Measurements from ENCODE around the gene TEX14. TPM values are rescaled to one million over a fixed set of nuclear protein-coding genes. Genes with fewer than 3 reads are reported as not detected.
A peak's percentile ranks its signal among the peaks of the same experiment; 100 is the strongest.

The TEX14 gene
- total RNA-seq, 6 experiments from 2014 or later = 0.04 to 0.12 (median 0.09) TPM; not detected in 3

DNA sequence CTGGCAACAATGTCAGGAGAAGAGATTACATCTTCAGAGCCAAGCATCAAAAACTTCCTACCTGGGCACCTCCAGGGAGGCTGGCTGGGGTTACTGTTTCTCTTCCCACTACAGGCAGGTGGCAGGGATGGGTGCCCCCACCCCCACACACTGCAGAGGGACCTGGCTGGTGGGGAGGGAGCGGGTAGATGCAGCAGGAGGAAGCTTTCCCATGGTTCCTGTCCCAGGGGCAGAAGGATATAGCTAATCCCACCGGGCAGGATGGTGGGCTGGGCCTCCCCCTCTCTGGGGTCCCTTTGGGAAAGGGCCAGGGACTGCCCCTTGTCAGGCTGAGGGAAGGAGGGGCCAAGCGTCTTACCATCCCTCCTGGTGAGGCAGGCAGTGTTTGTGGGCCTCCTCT, 160.7 kb downstream of the TEX14 start:
- intact Hi-C loops (cut with DNase I) = no loop called here
- no peak for DNase-seq

DNA sequence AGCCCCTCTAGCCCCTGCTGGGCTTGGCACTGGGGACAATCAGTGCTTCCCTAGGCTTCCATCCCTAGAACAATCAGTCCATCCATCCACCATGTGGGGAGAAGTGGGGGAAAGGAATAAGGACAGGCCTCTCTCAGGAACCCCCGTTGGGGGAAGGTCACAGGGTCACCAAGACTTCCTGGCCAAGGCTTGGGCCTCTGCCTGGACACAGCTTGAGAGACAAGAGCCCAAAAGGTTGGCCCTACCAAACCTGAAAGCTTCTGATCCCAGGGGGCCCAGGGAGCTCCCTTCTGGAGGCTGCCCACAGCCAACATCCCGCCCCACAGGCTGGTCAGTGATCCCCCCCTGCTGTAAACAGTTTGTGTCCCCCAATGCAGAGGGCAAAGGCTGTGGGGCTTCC, 161.2 kb downstream of the TEX14 start:
- WGBS (ENCODE audit: insufficient coverage, low coverage, low lambda C conversion rate, missing lambda C conversion rate) = 80% methylated on average over 1 of the region's 2 CpGs
- TF ChIP-seq, protein P1, sequence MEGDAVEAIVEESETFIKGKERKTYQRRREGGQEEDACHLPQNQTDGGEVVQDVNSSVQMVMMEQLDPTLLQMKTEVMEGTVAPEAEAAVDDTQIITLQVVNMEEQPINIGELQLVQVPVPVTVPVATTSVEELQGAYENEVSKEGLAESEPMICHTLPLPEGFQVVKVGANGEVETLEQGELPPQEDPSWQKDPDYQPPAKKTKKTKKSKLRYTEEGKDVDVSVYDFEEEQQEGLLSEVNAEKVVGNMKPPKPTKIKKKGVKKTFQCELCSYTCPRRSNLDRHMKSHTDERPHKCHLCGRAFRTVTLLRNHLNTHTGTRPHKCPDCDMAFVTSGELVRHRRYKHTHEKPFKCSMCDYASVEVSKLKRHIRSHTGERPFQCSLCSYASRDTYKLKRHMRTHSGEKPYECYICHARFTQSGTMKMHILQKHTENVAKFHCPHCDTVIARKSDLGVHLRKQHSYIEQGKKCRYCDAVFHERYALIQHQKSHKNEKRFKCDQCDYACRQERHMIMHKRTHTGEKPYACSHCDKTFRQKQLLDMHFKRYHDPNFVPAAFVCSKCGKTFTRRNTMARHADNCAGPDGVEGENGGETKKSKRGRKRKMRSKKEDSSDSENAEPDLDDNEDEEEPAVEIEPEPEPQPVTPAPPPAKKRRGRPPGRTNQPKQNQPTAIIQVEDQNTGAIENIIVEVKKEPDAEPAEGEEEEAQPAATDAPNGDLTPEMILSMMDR (IDR thresholded peaks at IDR 0.05) = no peak
- no peak for TF ChIP-seq POLR2A (IDR thresholded peaks at IDR 0.05)
- Histone ChIP-seq H3K36me3 (no peaks in the 10 kb centered on the region), H3K9me3 (no peaks in the 10 kb centered on the region), H3K27ac (no peak overlapping the region), H3K27me3 (no peaks in the 10 kb centered on the region), H3K4me3 (no peak overlapping the region), H3K4me1 (peaks cover 0 to 46% (median 11%) of the 10 kb centered on the region in 4 donors)
- intact Hi-C loops (cut with DNase I) = no loop called here
- ATAC-seq (no peak), DNase-seq (no peak)

More for the DNA sequence above, 160.7 kb downstream of the TEX14 start:
- peaks cover 0 to 49% (median 14%) of the 10 kb centered on the region in 4 donors for H3K4me1 ChIP-seq
- H3K27ac ChIP-seq = peak overlapping the region in 2 of 3 donors; percentile 26 to 59
- WGBS (ENCODE audit: insufficient coverage, low coverage, low lambda C conversion rate, missing lambda C conversion rate) = 80% methylated on average over 1 of the region's 3 CpGs
- H3K9me3 ChIP-seq = no peaks in the 10 kb centered on the region
- no peaks in the 10 kb centered on the region for H3K36me3 ChIP-seq
- no peak for TF ChIP-seq POLR2A (IDR thresholded peaks at IDR 0.05)
- TF ChIP-seq, protein P1 (IDR thresholded peaks at IDR 0.05) = no peak
- H3K4me3 ChIP-seq = peak overlapping the region; percentile 49 to 68 (median 54)
- ATAC-seq = no peak
- H3K27me3 ChIP-seq = no peaks in the 10 kb centered on the region

DNA sequence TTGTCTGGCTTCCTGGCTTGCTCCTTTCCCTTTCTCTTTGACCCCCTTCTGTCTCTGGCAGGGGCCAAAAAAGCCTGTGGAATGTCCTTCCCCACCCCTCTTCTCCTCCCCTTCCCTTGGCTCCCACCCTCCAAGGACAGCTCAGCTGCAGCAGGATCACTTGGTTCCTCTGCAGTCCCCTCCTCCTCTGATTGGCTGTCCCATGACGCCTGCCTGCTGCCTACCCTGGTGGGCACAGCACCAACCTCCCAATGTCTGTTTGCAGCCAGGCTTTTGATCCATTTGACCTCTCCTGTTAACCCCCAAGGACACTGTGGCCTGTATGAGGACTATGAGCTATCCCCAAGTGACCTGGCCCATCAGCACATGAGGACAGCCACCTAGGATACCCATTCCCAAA, 162.6 kb downstream of the TEX14 start:
- no peaks in the 10 kb centered on the region for H3K9me3 ChIP-seq
- no peak overlapping the region for H3K4me3 ChIP-seq
- DNase-seq (no peak), ATAC-seq (no peak)
- WGBS (ENCODE audit: insufficient coverage, low coverage, low lambda C conversion rate, missing lambda C conversion rate) = 17% methylated on average over 1 of the region's 1 CpG
- peak overlapping the region; percentile 5 to 60 (median 12) for H3K27ac ChIP-seq
- intact Hi-C loops (cut with DNase I) = no loop called here
- H3K27me3 ChIP-seq = no peaks in the 10 kb centered on the region
- no peaks in the 10 kb centered on the region for H3K36me3 ChIP-seq
- no peak for TF ChIP-seq POLR2A (IDR thresholded peaks at IDR 0.05)
- TF ChIP-seq, protein P1 (IDR thresholded peaks at IDR 0.05) = no peak
- H3K4me1 ChIP-seq = peaks cover 0 to 46% (median 4%) of the 10 kb centered on the region in 4 donors

DNA sequence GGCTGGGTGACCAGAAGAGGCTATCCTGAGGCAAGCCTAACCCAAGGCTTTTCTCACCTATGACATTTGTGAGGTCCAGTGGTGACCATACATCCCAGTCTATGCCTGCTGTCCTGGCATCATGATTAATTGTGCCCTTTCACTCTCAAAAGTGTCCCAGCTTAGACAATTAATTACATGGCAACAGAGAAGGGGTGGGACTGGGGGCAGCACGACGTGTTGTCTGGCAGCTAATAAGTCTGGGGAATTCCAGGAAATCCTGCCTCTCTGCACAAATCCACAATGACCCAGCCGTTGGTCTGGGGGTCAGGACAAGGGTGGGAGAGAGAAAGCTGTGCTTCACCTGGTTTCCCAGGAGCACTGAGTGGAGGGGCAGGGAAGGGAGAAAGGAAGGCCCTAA, 163.4 kb downstream of the TEX14 start:
- intact Hi-C loops (cut with DNase I) = no loop called here
- peak overlapping the region in 2 of 3 donors; percentile 12 to 60 for H3K27ac ChIP-seq
- ATAC-seq (no peak), DNase-seq (no peak)
- peak overlapping the region in 1 of 3 donors; percentile 10 for H3K4me3 ChIP-seq
- WGBS (ENCODE audit: insufficient coverage, low coverage, low lambda C conversion rate, missing lambda C conversion rate) = 36% methylated on average over 3 of the region's 3 CpGs
- H3K9me3 ChIP-seq = no peaks in the 10 kb centered on the region
- peaks cover 0 to 39% (median 2%) of the 10 kb centered on the region in 4 donors for H3K4me1 ChIP-seq
- H3K27me3 ChIP-seq = no peaks in the 10 kb centered on the region
- no peak for TF ChIP-seq POLR2A (IDR thresholded peaks at IDR 0.05)
- TF ChIP-seq, protein P1 (IDR thresholded peaks at IDR 0.05) = no peak
- H3K36me3 ChIP-seq = no peaks in the 10 kb centered on the region
